AG09309 (cell line): ENCODE data around the gene NAV2.

Experiments
- DNase-seq: peaks from one replicate; pipeline ENCODE4 v3.0.0-alpha.2; 2010; ENCODE audit warnings: low read depth
- H3K4me3 ChIP-seq: 2 replicates; pipeline ENCODE4 v1.5.1; 2011; ENCODE audit warnings: mild to moderate bottlenecking, low read depth, low read length, moderate library complexity; ENCODE audit not compliant: control insufficient read depth
- CTCF ChIP-seq: IDR thresholded peaks from 2 replicates; pipeline ENCODE4 v1.5.1; 2011; ENCODE audit warnings: mild to moderate bottlenecking, low read depth, low read length, inconsistent platforms; ENCODE audit not compliant: insufficient read depth, control insufficient read depth; ENCODE audit errors: missing control alignments

The NAV2 gene

GRCh38 chr11:19679952-19680828 is 32.4 kb upstream of the NAV2 start:
- DNase-seq: peak; percentile 85
- TF ChIP-seq CTCF: no peak

GRCh38 chr11:19680829-19681368 is 31.7 kb upstream of the NAV2 start:
- H3K4me3 ChIP-seq: no peak overlapping the region
- no peak for TF ChIP-seq CTCF
- no peak for DNase-seq

More at GRCh38 chr11:19679952-19680828, 32.4 kb upstream of the NAV2 start:
- H3K4me3 ChIP-seq: no peak overlapping the region

- no peak for TF ChIP-seq CTCF
- H3K4me3 ChIP-seq: no peak overlapping the region
- no peak for DNase-seq
These were observed 29.4 kb upstream of the NAV2 start for GRCh38 chr11:19683141-19683805.

- no peak overlapping the region for H3K4me3 ChIP-seq
- no peak for TF ChIP-seq CTCF
- DNase-seq: no peak
These were observed 28.7 kb upstream of the NAV2 start for GRCh38 chr11:19683862-19684491.

- TF ChIP-seq CTCF: no peak
- DNase-seq: no peak
- H3K4me3 ChIP-seq: no peak overlapping the region
These were observed 26.4 kb upstream of the NAV2 start for GRCh38 chr11:19686234-19686633.

- no peak for TF ChIP-seq CTCF
- no peak overlapping the region for H3K4me3 ChIP-seq
- no peak for DNase-seq
These were observed 25.2 kb upstream of the NAV2 start for GRCh38 chr11:19687392-19687791.
